OCI-LY7 (cell line): Measurements from ENCODE around the gene USP34. TPM values are rescaled to one million over a fixed set of nuclear protein-coding genes. Genes with fewer than 3 reads are reported as not detected.
"Not testable (repeated sequence)": the region's sequence is repeated elsewhere in the genome, so short reads cannot be mapped to it uniquely, and the experiment has no call there.

Experiments
- BruUV-seq: library from RNA; stranded (reverse); fragments of 400-500 nt; replicated peaks from 2 replicates; lab custom pipeline; 2021; lab: Mats Ljungman, UMichigan
- CTCF ChIA-PET: fragments of 300-600 bp; sonication (Branson Sonifier 250); formaldehyde crosslinking; loops from one replicate; lab custom pipeline; 2022; ENCODE audit warnings: antibody characterized with exemption; ENCODE audit not compliant: unreplicated experiment; lab: Charles Lee
- POLR2A ChIA-PET: fragments of 300-600 bp; sonication (Branson Sonifier 250); formaldehyde crosslinking; loops from one replicate; lab custom pipeline; 2022; ENCODE audit warnings: antibody characterized with exemption; lab: Charles Lee
- DNase-seq: peaks from one replicate; pipeline ENCODE4 v3.0.0-alpha.2; 2015; ENCODE audit warnings: low spot score
- H2AFZ ChIP-seq: fragments of 200-600 bp; sonication (generic), shearing (Covaris generic); 2 replicates; pipeline ENCODE4 v1.6.1; 2014; ENCODE audit warnings: mild to moderate bottlenecking, antibody characterized with exemption, low read length, moderate library complexity
- H3K27ac ChIP-seq: fragments of 200-600 bp; sonication (generic); 2 replicates; pipeline ENCODE4 v1.5.1; 2014; ENCODE audit warnings: mixed run types, low read depth, mild to moderate bottlenecking, moderate library complexity, low read length, inconsistent platforms; ENCODE audit not compliant: poor library complexity, severe bottlenecking
- H3K36me3 ChIP-seq: fragments of 200-600 bp; sonication (generic); 2 replicates; pipeline ENCODE4 v1.6.1; 2014; ENCODE audit warnings: mild to moderate bottlenecking, antibody characterized with exemption, low read length, moderate library complexity, mixed read lengths; ENCODE audit not compliant: insufficient read depth
- H3K4me1 ChIP-seq: fragments of 200-600 bp; sonication (generic); 2 replicates; pipeline ENCODE4 v1.5.1; 2014; ENCODE audit warnings: mild to moderate bottlenecking, low read length; ENCODE audit not compliant: insufficient read depth, poor library complexity, severe bottlenecking
- H3K4me2 ChIP-seq: fragments of 200-600 bp; sonication (generic); 2 replicates; pipeline ENCODE4 v1.6.1; 2014; ENCODE audit warnings: mild to moderate bottlenecking, low read length
- H3K4me3 ChIP-seq: fragments of 200-600 bp; sonication (generic); 2 replicates; pipeline ENCODE4 v1.5.1; 2014; ENCODE audit warnings: mild to moderate bottlenecking, low read depth, low read length; ENCODE audit not compliant: poor library complexity, severe bottlenecking
- H3K79me2 ChIP-seq: fragments of 200-600 bp; sonication (generic); 2 replicates; pipeline ENCODE4 v1.6.1; 2016; ENCODE audit warnings: low read depth, mild to moderate bottlenecking, low read length, moderate library complexity, mixed read lengths; ENCODE audit not compliant: insufficient read depth
- H3K9me2 ChIP-seq: fragments of 200-600 bp; sonication (generic); 2 replicates; pipeline ENCODE4 v1.6.1; 2016; ENCODE audit warnings: mild to moderate bottlenecking, low read length, mixed read lengths; ENCODE audit not compliant: insufficient read depth
- H3K9me3 ChIP-seq: fragments of 200-600 bp; sonication (generic); 2 replicates; pipeline ENCODE4 v1.6.1; 2014; ENCODE audit warnings: mild to moderate bottlenecking, mixed run types, low read length, mixed read lengths
- H4K20me1 ChIP-seq: fragments of 200-600 bp; sonication (generic); 2 replicates; pipeline ENCODE4 v1.6.1; 2014; ENCODE audit warnings: mild to moderate bottlenecking, antibody characterized with exemption, low read length, moderate library complexity, mixed read lengths; ENCODE audit not compliant: insufficient read depth
- CTCF ChIP-seq: fragments of 200-600 bp; sonication (generic); conservative IDR thresholded peaks from 2 replicates; pipeline ENCODE4 v1.5.1; 2014; ENCODE audit warnings: mild to moderate bottlenecking, antibody characterized with exemption, low read length, moderate library complexity, mixed read lengths
- EZH2phosphoT487 ChIP-seq: fragments of 200-600 bp; sonication (generic); IDR thresholded peaks from 2 replicates; pipeline ENCODE4 v1.6.1; 2018; ENCODE audit warnings: low read depth, borderline replicate concordance, mild to moderate bottlenecking, mixed run types, antibody characterized with exemption, low read length, moderate library complexity, mixed read lengths
- intact Hi-C: fragments of 100-400 bp; cut with micrococcal nuclease; formaldehyde crosslinking; loops from one replicate; pipeline ENCODE4 v1.10.0; 2022; ENCODE audit not compliant: unreplicated experiment
- total RNA-seq, 2 experiments: library from RNA; depleted of rRNA in 1 of 2; stranded (reverse); fragments of >200 nt in 1 of 2; shearing (Covaris generic) in 1 of 2; gene quantifications; 2 replicates each; pipeline ENCODE4 v1.2.3, GENCODE V29; 2014 to 2022

Gene USP34
- total RNA-seq, 2 experiments from 2014 or later = 192 to 344 TPM

DNA sequence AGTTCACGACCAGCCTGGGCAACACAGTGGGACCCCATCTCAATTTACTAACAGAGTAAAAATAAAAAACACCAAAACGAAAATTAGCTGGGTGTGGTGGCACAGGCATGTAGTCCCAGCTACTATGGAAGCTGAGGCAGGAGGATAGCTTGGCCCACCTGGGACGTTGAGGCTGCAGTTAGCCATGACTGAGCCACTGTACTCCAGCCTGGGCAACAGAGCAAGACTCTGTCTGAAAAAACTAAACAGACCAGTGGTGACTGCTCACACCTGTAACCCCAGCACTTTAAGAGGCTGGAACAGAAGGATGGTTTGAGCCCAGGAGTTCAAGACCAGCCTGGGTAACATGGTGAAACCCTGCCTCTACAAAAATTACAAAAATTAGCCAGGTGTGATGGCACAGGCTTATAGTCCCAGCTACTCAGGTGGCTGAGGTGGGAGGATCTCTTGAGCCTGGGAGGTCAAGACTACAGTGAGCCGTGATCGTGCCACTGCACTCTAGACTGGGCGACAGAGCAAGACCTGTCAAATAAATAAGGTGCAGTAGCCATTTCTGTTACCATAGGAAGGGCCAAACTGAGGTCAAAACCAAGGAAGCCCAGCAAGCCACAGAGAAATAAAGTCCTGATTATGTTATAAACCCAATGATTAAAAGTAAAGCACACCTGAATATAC, 14.0 kb downstream of the USP34 start:
- Histone ChIP-seq H3K79me2 (peaks cover 100% of the 10 kb centered on the region), H3K4me3 (peak overlapping the region; percentile 5), H3K9me2 (no peaks in the 10 kb centered on the region), H3K9me3 (no peaks in the 10 kb centered on the region), H2AFZ (no peak overlapping the region), H4K20me1 (peaks cover 45% of the 10 kb centered on the region), H3K4me2 (peak overlapping the region; percentile 40), H3K27ac (peak overlapping the region; percentile 41), H3K36me3 (peaks cover 87% of the 10 kb centered on the region), H3K4me1 (peaks cover 98% of the 10 kb centered on the region)
- no TSS peak for BruUV-seq
- TF ChIP-seq EZH2phosphoT487 (no peak), CTCF (no peak)
- intact Hi-C loops = no loop called here
- ChIA-PET CTCF (no interaction called here), POLR2A (interaction anchor here (1.2 to 1.4 kb wide), 2 partner anchors 10 to 18 kb away, joined by 5 to 11 read pairs; no protein-coding TSS in a partner anchor)
- no peak for DNase-seq

DNA sequence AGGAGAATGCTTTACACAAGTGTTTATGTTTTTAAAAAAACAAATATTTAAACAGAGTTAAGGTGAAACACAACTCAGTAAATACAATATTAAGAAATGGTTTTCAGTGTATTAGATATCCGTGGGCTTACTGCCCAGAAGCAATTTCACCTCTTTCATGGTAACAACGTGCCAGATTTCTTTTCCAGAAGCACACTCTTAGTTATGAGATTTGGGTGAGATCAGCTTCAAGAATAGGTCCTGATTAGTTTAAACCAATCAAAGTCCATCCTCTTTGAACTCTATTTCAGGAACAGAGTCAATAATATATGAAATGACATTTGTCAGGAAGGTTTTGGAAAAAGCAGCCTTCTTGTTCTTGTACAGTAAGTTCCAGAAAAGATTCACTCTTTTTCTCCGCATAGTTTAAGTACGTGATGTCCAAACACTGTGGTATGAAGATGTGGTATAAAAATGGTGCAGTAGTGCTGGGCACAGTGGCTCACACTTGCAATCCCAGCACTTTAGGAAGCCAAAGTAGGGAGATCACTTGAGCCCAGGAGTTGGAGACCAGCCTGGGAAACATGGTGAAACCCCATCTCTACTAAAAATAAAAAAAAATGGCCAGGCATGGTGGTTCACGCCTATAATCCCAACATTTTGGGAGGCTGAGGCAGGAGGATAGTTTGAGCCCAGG, 14.7 kb downstream of the USP34 start:
- Histone ChIP-seq H2AFZ (no peak overlapping the region), H3K4me1 (peaks cover 91% of the 10 kb centered on the region), H3K36me3 (peaks cover 87% of the 10 kb centered on the region), H3K4me3 (no peak overlapping the region), H4K20me1 (peaks cover 41% of the 10 kb centered on the region), H3K27ac (peak overlapping the region; percentile 3), H3K79me2 (peaks cover 100% of the 10 kb centered on the region), H3K9me3 (no peaks in the 10 kb centered on the region; the same call in 1 of the 2 replicates), H3K9me2 (no peaks in the 10 kb centered on the region), H3K4me2 (peak overlapping the region; percentile 40; the same call in 1 of the 2 replicates)
- BruUV-seq = no TSS peak
- no peak for DNase-seq
- intact Hi-C loops = no loop called here
- no peak for TF ChIP-seq CTCF
- TF ChIP-seq EZH2phosphoT487 = no peak
- ChIA-PET POLR2A (interaction anchor here (1.7 kb wide), 1 partner anchor 15 kb away, joined by 6 read pairs; no protein-coding TSS in a partner anchor), CTCF (no interaction called here)

- peaks cover 38% of the 10 kb centered on the region for H4K20me1 ChIP-seq
- POLR2A ChIA-PET = interaction anchor here (0.7 to 1.7 kb wide), 3 partner anchors 14 to 329 kb away, joined by 3 to 6 read pairs (median 4); no protein-coding TSS in a partner anchor
These were observed 15.9 kb downstream of the USP34 start for GRCh38 chr2:61454972-61455371.

More at GRCh38 chr2:61454972-61455371, 15.9 kb downstream of the USP34 start:
- CTCF ChIA-PET, intact Hi-C loops, H3K4me2 ChIP-seq, BruUV-seq, H2AFZ ChIP-seq, DNase-seq, H3K9me2 ChIP-seq, H3K4me3 ChIP-seq, H3K27ac ChIP-seq, H3K9me3 ChIP-seq: not testable (repeated sequence)
- peaks cover 87% of the 10 kb centered on the region for H3K4me1 ChIP-seq
- peaks cover 100% of the 10 kb centered on the region for H3K79me2 ChIP-seq
- peaks cover 87% of the 10 kb centered on the region for H3K36me3 ChIP-seq
